A549 (cell line): Measurements from ENCODE around the gene KCNMA1. TPM values are rescaled to one million over a fixed set of nuclear protein-coding genes. Genes with fewer than 3 reads are reported as not detected.

Source experiments
- ATAC-seq, 2 experiments: fragments of 200-7000 bp in 1 of 2; fragments of >200 bp in 1 of 2; cut with Nextera tagmentation in 1 of 2; cut with Tn5 transposase in 1 of 2; 3 replicates each; pipeline versions ENCODE4 v1.8.0 to v1.9.1; 2018 to 2020; ENCODE audit warnings: mild to moderate bottlenecking in 1 of 2, moderate library complexity in 1 of 2
- CTCF ChIA-PET: fragments of 300-600 bp; sonication (Branson Sonifier 250); formaldehyde crosslinking; extraction: SDS; loops from one replicate; lab custom pipeline; 2021; ENCODE audit warnings: antibody characterized with exemption, inconsistent platforms; lab: Yijun Ruan, JAX
- POLR2A ChIA-PET: fragments of 350-600 bp; formaldehyde crosslinking; extraction: SDS; loops from one replicate; lab custom pipeline; 2021; ENCODE audit warnings: antibody characterized with exemption, inconsistent platforms; lab: Yijun Ruan, JAX
- DNase-seq, 2 experiments: peaks; one replicate each; pipeline versions ENCODE4 v3.0.0 to v3.0.0-alpha.2; 2011 to 2016; ENCODE audit warnings: low read depth in 1 of 2, low spot score in 1 of 2
- FAIRE-seq: peaks from 2 replicates; lab custom pipeline; 2011; peaks lifted over from hg19 to GRCh38; lab: Jason Lieb, UNC
- H3K27ac ChIP-seq, 2 experiments: fragments of >200 bp; sonication (Bioruptor Twin); formaldehyde crosslinking; 3 replicates each; pipeline ENCODE4 v1.5.1; 2016 to 2017
- H3K4me1 ChIP-seq: fragments of >200 bp; sonication (Bioruptor Twin); formaldehyde crosslinking; 3 replicates; pipeline ENCODE4 v1.6.1; 2016
- H3K4me2 ChIP-seq: fragments of >200 bp; sonication (Bioruptor Twin); formaldehyde crosslinking; 3 replicates; pipeline ENCODE4 v1.6.1; 2016
- H3K4me3 ChIP-seq: fragments of >200 bp; sonication (Bioruptor Twin); formaldehyde crosslinking; 3 replicates; pipeline ENCODE4 v1.5.1; 2016
- H3K9me3 ChIP-seq: fragments of >200 bp; sonication (Bioruptor Twin); formaldehyde crosslinking; 3 replicates; pipeline ENCODE4 v1.6.1; 2016
- ATOH8 ChIP-seq: fragments of 250-450 bp; sonication (Bioruptor Pico); IDR thresholded peaks from 2 replicates; pipeline ENCODE4 v1.5.0; 2020; ENCODE audit warnings: low read depth, mild to moderate bottlenecking, moderate library complexity
- CBX8 ChIP-seq: fragments of 200-600 bp; sonication (generic); IDR thresholded peaks from 2 replicates; pipeline ENCODE4 v1.6.1; 2016
- CTCF ChIP-seq: fragments of >200 bp; sonication (Bioruptor Twin); formaldehyde crosslinking; IDR thresholded peaks from 3 replicates; pipeline ENCODE4 v1.5.1; 2016
- EHMT2 ChIP-seq: fragments of 200-600 bp; sonication (generic); IDR thresholded peaks from 2 replicates; pipeline ENCODE4 v1.6.1; 2016; ENCODE audit warnings: antibody characterized with exemption, low read depth, mild to moderate bottlenecking, moderate library complexity
- FOSB ChIP-seq: fragments of 250-450 bp; sonication (Bioruptor Pico); IDR thresholded peaks from 2 replicates; pipeline ENCODE4 v1.5.0; 2020; ENCODE audit warnings: mild to moderate bottlenecking, moderate library complexity
- FOSL2 ChIP-seq, 2 experiments: fragments of 450-650 bp in 1 of 2; fragments of >200 bp in 1 of 2; sonication (Bioruptor Twin) in 1 of 2; formaldehyde crosslinking; IDR thresholded peaks; 2 replicates each; pipeline versions ENCODE4 v1.5.0 to v1.6.1; 2016 to 2020; ENCODE audit warnings: mild to moderate bottlenecking in 1 of 2, moderate library complexity in 1 of 2
- HDAC2 ChIP-seq: fragments of 200-600 bp; sonication (generic); IDR thresholded peaks from 2 replicates; pipeline ENCODE4 v1.6.1; 2016
- HES2 ChIP-seq: fragments of >200 bp; sonication (Bioruptor Twin); formaldehyde crosslinking; IDR thresholded peaks from 2 replicates; pipeline ENCODE4 v1.6.1; 2016
- HEYL ChIP-seq: fragments of 250-450 bp; sonication (Bioruptor Pico); IDR thresholded peaks from 2 replicates; pipeline ENCODE4 v1.8.0; 2021; ENCODE audit warnings: mild to moderate bottlenecking, moderate library complexity
- HOXB5 ChIP-seq: fragments of 250-450 bp; sonication (Bioruptor Pico); IDR thresholded peaks from 2 replicates; pipeline ENCODE4 v1.5.0; 2020; ENCODE audit warnings: mild to moderate bottlenecking, moderate library complexity
- KDM1A ChIP-seq: fragments of 200-600 bp; sonication (generic); IDR thresholded peaks from 2 replicates; pipeline ENCODE4 v1.6.1; 2016; ENCODE audit warnings: low read depth, mild to moderate bottlenecking
- MAFK ChIP-seq: fragments of 450-650 bp; IDR thresholded peaks from 2 replicates; pipeline ENCODE4 v1.6.1; 2014; ENCODE audit not compliant: partially characterized antibody
- NPAS2 ChIP-seq: fragments of 250-450 bp; sonication (Bioruptor Pico); IDR thresholded peaks from 2 replicates; pipeline ENCODE4 v1.8.0; 2022; ENCODE audit warnings: mild to moderate bottlenecking, moderate library complexity, borderline replicate concordance
- PBX3 ChIP-seq: IDR thresholded peaks from 2 replicates; pipeline ENCODE4 v1.6.1; 2012
- PHF8 ChIP-seq: fragments of 200-600 bp; sonication (generic); IDR thresholded peaks from 2 replicates; pipeline ENCODE4 v1.6.1; 2016; ENCODE audit warnings: low read depth, mild to moderate bottlenecking, antibody characterized with exemption, moderate library complexity, borderline replicate concordance
- REST ChIP-seq: fragments of 200-600 bp; sonication (generic); IDR thresholded peaks from 2 replicates; pipeline ENCODE4 v1.6.1; 2016; ENCODE audit warnings: antibody characterized with exemption, mild to moderate bottlenecking, moderate library complexity
- RFX5 ChIP-seq: fragments of 450-650 bp; IDR thresholded peaks from 2 replicates; pipeline ENCODE4 v1.7.1; 2014; ENCODE audit warnings: antibody characterized with exemption, mild to moderate bottlenecking, moderate library complexity
- ZFP36 ChIP-seq: fragments of 450-650 bp; IDR thresholded peaks from 2 replicates; pipeline ENCODE4 v1.6.1; 2014; ENCODE audit warnings: borderline replicate concordance; ENCODE audit not compliant: partially characterized antibody
- ZNF302 ChIP-seq: fragments of 250-450 bp; sonication (Bioruptor Pico); IDR thresholded peaks from 2 replicates; pipeline ENCODE4 v1.9.0; 2021; ENCODE audit warnings: inconsistent platforms, mild to moderate bottlenecking, moderate library complexity
- WGBS: methylation state at CpG from one replicate; pipeline ENCODE4 v1.1.6; 2017; ENCODE audit errors: missing lambda C conversion rate; 5-methylcytosine and 5-hydroxymethylcytosine counted together
- polyA plus RNA-seq, 4 experiments: library from polyadenylated mRNA; depleted of rRNA in 3 of 4; stranded (reverse); fragments of >200 nt; fragmentation: RNase III in 1 of 4; extraction: RNeasy Plus Mini Kit Qiagen cat#74134 plus additional on column Dnase treatment in 1 of 4; gene quantifications; 2 replicates in 3 of 4; 3 replicates in 1 of 4; pipeline ENCODE4 v1.2.3, GENCODE V29; 2011 to 2017

The KCNMA1 gene
- polyA plus RNA-seq, 2 of the 4 experiments (the other 2 are of a cell fraction): 14.9 to 30.6 TPM

- CTCF ChIA-PET: interaction anchor here (3.7 kb wide), 1 partner anchor 41 kb away, joined by 16 read pairs; no protein-coding TSS in a partner anchor
- FAIRE-seq (no peak), ATAC-seq (no peak), DNase-seq (no peak)
- Histone ChIP-seq H3K4me3 (no peak overlapping the region), H3K9me3 (no peaks in the 10 kb centered on the region), H3K27ac (no peak overlapping the region), H3K4me2 (no peak overlapping the region), H3K4me1 (no peaks in the 10 kb centered on the region)
- TF ChIP-seq ZFP36 (no peak), RFX5 (no peak), FOSL2 (IDR thresholded peaks at IDR 0.05) (no peak), FOSL2 (CRISPR knock-in tag; IDR thresholded peaks at IDR 0.05) (peak; percentile 28; the same call in 1 of the 2 replicates), HDAC2 (no peak)
- POLR2A ChIA-PET: no interaction called here
These were observed 32.3 kb upstream of the KCNMA1 start for GRCh38 chr10:77669892-77670291.

- H3K4me2 ChIP-seq: no peak overlapping the region
- FAIRE-seq (no peak), DNase-seq (no peak), ATAC-seq (no peak)
- TF ChIP-seq PBX3 (no peak), CBX8 (no peak), MAFK (no peak), FOSB (CRISPR knock-in tag) (no peak), ZFP36 (no peak), ATOH8 (no peak), KDM1A (no peak), HOXB5 (no peak), CTCF (no peak), ZNF302 (CRISPR knock-in tag) (no peak)
- ChIA-PET CTCF (interaction anchor here (1.0 to 3.7 kb wide), 4 partner anchors 10 to 494 kb away, joined by 3 to 16 read pairs (median 3); no protein-coding TSS in a partner anchor), POLR2A (interaction anchor here (0.5 kb wide), 1 partner anchor 136 kb away, joined by 5 read pairs; no protein-coding TSS in a partner anchor)
- H3K4me3 ChIP-seq: no peak overlapping the region
- 2% methylated on average over 3 of the region's 3 CpGs for WGBS
- H3K9me3 ChIP-seq: no peaks in the 10 kb centered on the region
- H3K4me1 ChIP-seq: no peaks in the 10 kb centered on the region
- no peak overlapping the region for H3K27ac ChIP-seq
These were observed 30.1 kb upstream of the KCNMA1 start for GRCh38 chr10:77667426-77668324.

- CTCF ChIA-PET: interaction anchor here (1.0 to 3.7 kb wide), 2 partner anchors 21 to 44 kb away, joined by 3 to 16 read pairs; no protein-coding TSS in a partner anchor
- no peak overlapping the region for H3K4me2 ChIP-seq
- no peak overlapping the region for H3K4me3 ChIP-seq
- H3K9me3 ChIP-seq: no peaks in the 10 kb centered on the region
- no peaks in the 10 kb centered on the region for H3K4me1 ChIP-seq
- WGBS: 50% methylated on average over 2 of the region's 2 CpGs
- DNase-seq: no peak
- ATAC-seq: no peak
- FAIRE-seq: no peak
- H3K27ac ChIP-seq: no peak overlapping the region
- TF ChIP-seq REST (no peak), PHF8 (no peak), CBX8 (no peak), FOSB (CRISPR knock-in tag) (no peak), HES2 (no peak), HEYL (CRISPR knock-in tag) (no peak), KDM1A (no peak), HDAC2 (no peak), EHMT2 (no peak), NPAS2 (CRISPR knock-in tag) (no peak)
- TF ChIP-seq, all 56 proteins: peak for 0
- POLR2A ChIA-PET: no interaction called here
These were observed 29.2 kb upstream of the KCNMA1 start for GRCh38 chr10:77666821-77667220.
